H9 (cell line): Measurements from ENCODE around the gene RERE. TPM values are rescaled to one million over a fixed set of nuclear protein-coding genes. Genes with fewer than 3 reads are reported as not detected.

Experiments
- DNase-seq: peaks from one replicate; pipeline ENCODE4 v3.0.0-alpha.2; 2017
- H2AFZ ChIP-seq: one replicate; pipeline ENCODE4 v1.6.1; 2013; ENCODE audit warnings: mild to moderate bottlenecking, low read length, control low read depth, moderate library complexity
- H2AK5ac ChIP-seq: 2 replicates; pipeline ENCODE4 v1.6.1; 2013; ENCODE audit warnings: low read length, control low read depth, mixed read lengths; ENCODE audit not compliant: insufficient read length
- H2BK120ac ChIP-seq: one replicate; pipeline ENCODE4 v1.6.1; 2013; ENCODE audit warnings: low read depth, mild to moderate bottlenecking, low read length, control low read depth, inconsistent platforms; ENCODE audit not compliant: poor library complexity, severe bottlenecking
- H2BK12ac ChIP-seq: 2 replicates; pipeline ENCODE4 v1.6.1; 2013; ENCODE audit warnings: low read length, control low read depth, mixed read lengths, low read depth; ENCODE audit not compliant: insufficient read length
- H2BK15ac ChIP-seq: 2 replicates; pipeline ENCODE4 v1.6.1; 2013; ENCODE audit warnings: low read depth, low read length, control low read depth
- H2BK20ac ChIP-seq: one replicate; pipeline ENCODE4 v1.6.1; 2013; ENCODE audit warnings: low read depth, mild to moderate bottlenecking, low read length, control low read depth, inconsistent platforms; ENCODE audit not compliant: poor library complexity, severe bottlenecking
- H2BK5ac ChIP-seq: 2 replicates; pipeline ENCODE4 v1.6.1; 2013; ENCODE audit warnings: low read length, control low read depth, mixed read lengths; ENCODE audit not compliant: insufficient read length
- H3K14ac ChIP-seq: 2 replicates; pipeline ENCODE4 v1.6.1; 2013; ENCODE audit warnings: low read length, control low read depth; ENCODE audit not compliant: insufficient read depth
- H3K18ac ChIP-seq: 2 replicates; pipeline ENCODE4 v1.6.1; 2013; ENCODE audit warnings: low read depth, mild to moderate bottlenecking, mixed read lengths, low read length, control low read depth; ENCODE audit not compliant: insufficient read length
- H3K23ac ChIP-seq: 2 replicates; pipeline ENCODE4 v1.6.1; 2013; ENCODE audit warnings: low read length, control low read depth, mixed read lengths, low read depth; ENCODE audit not compliant: insufficient read length
- H3K23me2 ChIP-seq: 2 replicates; pipeline ENCODE4 v1.6.1; 2013; ENCODE audit warnings: low read depth, mild to moderate bottlenecking, mixed read lengths, low read length, control low read depth; ENCODE audit not compliant: insufficient read length, poor library complexity, severe bottlenecking
- H3K27ac ChIP-seq: 2 replicates; pipeline ENCODE4 v1.5.1; 2013; ENCODE audit warnings: low read length, control low read depth, mixed read lengths, low read depth; ENCODE audit not compliant: insufficient read length
- H3K27me3 ChIP-seq: 2 replicates; pipeline ENCODE4 v1.6.1; 2013; ENCODE audit warnings: low read length, control low read depth, inconsistent platforms; ENCODE audit not compliant: insufficient read depth
- H3K4ac ChIP-seq: 2 replicates; pipeline ENCODE4 v1.6.1; 2013; ENCODE audit warnings: low read depth, mild to moderate bottlenecking, control low read depth, inconsistent platforms, low read length, moderate library complexity
- H3K4me1 ChIP-seq: 2 replicates; pipeline ENCODE4 v1.6.1; 2013; ENCODE audit warnings: low read length, control low read depth, inconsistent platforms; ENCODE audit not compliant: insufficient read depth
- H3K4me2 ChIP-seq: 2 replicates; pipeline ENCODE4 v1.6.1; 2013; ENCODE audit warnings: low read length, control low read depth, mixed read lengths; ENCODE audit not compliant: insufficient read length, insufficient read depth
- H3K56ac ChIP-seq: 2 replicates; pipeline ENCODE4 v1.6.1; 2013; ENCODE audit warnings: low read depth, mild to moderate bottlenecking, mixed read lengths, low read length, control low read depth; ENCODE audit not compliant: insufficient read length
- H3K79me1 ChIP-seq: 2 replicates; pipeline ENCODE4 v1.6.1; 2013; ENCODE audit warnings: low read depth, mild to moderate bottlenecking, moderate library complexity, low read length, control low read depth, inconsistent platforms; ENCODE audit not compliant: insufficient read depth, poor library complexity, severe bottlenecking
- H3K79me2 ChIP-seq: 2 replicates; pipeline ENCODE4 v1.6.1; 2013; ENCODE audit warnings: low read length, control low read depth, inconsistent platforms; ENCODE audit not compliant: insufficient read depth
- H3K9ac ChIP-seq: 2 replicates; pipeline ENCODE4 v1.6.1; 2013; ENCODE audit warnings: low read length, control low read depth, mixed read lengths; ENCODE audit not compliant: insufficient read length; ENCODE audit errors: extremely low read depth
- H3K9me3 ChIP-seq: one replicate; pipeline ENCODE4 v1.6.1; 2013; ENCODE audit warnings: low read depth, low read length, inconsistent platforms; ENCODE audit not compliant: control insufficient read depth
- H3T11ph ChIP-seq: one replicate; pipeline ENCODE4 v1.6.1; 2013; ENCODE audit warnings: mild to moderate bottlenecking, low read length, control low read depth, inconsistent platforms
- H4K20me1 ChIP-seq: one replicate; pipeline ENCODE4 v1.6.1; 2013; ENCODE audit not compliant: control insufficient read depth, insufficient read length, insufficient read depth
- H4K5ac ChIP-seq: 2 replicates; pipeline ENCODE4 v1.6.1; 2013; ENCODE audit warnings: low read depth, mild to moderate bottlenecking, mixed read lengths, low read length, control low read depth; ENCODE audit not compliant: insufficient read length
- H4K8ac ChIP-seq: replicated peaks from 2 replicates; pipeline ENCODE4 v1.6.1; 2013; ENCODE audit warnings: low read length, control low read depth, mixed read lengths, low read depth; ENCODE audit not compliant: insufficient read length
- H4K91ac ChIP-seq: 2 replicates; pipeline ENCODE4 v1.6.1; 2013; ENCODE audit warnings: low read depth, mild to moderate bottlenecking, moderate library complexity, mixed read lengths, low read length, control low read depth; ENCODE audit not compliant: insufficient read length
- H3K27ac Mint-ChIP-seq, 3 experiments: 2 replicates in 2 of 3; 3 replicates in 1 of 3; pipeline ENCODE4 v1.8.0; 2020 to 2021; ENCODE audit warnings: mixed read lengths in 3 of 3, mild to moderate bottlenecking in 1 of 3, moderate library complexity in 1 of 3
- H3K27me3 Mint-ChIP-seq: 2 replicates; pipeline ENCODE4 v1.8.0; 2021; ENCODE audit warnings: low read depth, mild to moderate bottlenecking, moderate library complexity, mixed read lengths
- H3K36me3 Mint-ChIP-seq, 3 experiments: 2 replicates in 2 of 3; 3 replicates in 1 of 3; pipeline ENCODE4 v1.8.0; 2020 to 2021; ENCODE audit warnings: low read depth in 3 of 3, mixed read lengths in 3 of 3; ENCODE audit not compliant: insufficient read depth in 1 of 3
- H3K4me1 Mint-ChIP-seq, 2 experiments: 2 replicates each; pipeline ENCODE4 v1.8.0; 2020; ENCODE audit warnings: mixed read lengths in 2 of 2
- H3K4me3 Mint-ChIP-seq, 2 experiments: 2 replicates in 1 of 2; 3 replicates in 1 of 2; pipeline ENCODE4 v1.8.0; 2020 to 2021; ENCODE audit warnings: mild to moderate bottlenecking in 2 of 2, mixed read lengths in 2 of 2, moderate library complexity in 1 of 2
- H3K9me3 Mint-ChIP-seq, 2 experiments: 2 replicates in 1 of 2; 3 replicates in 1 of 2; pipeline ENCODE4 v1.8.0; 2020; ENCODE audit warnings: mild to moderate bottlenecking in 2 of 2, mixed read lengths in 2 of 2, moderate library complexity in 1 of 2
- CTCF ChIP-seq: fragments of 200-600 bp; sonication (generic); conservative IDR thresholded peaks from 3 replicates; pipeline ENCODE4 v1.8.0; 2021; ENCODE audit warnings: antibody characterized with exemption, mild to moderate bottlenecking
- WGBS: extraction: QIAGEN DNeasy Blood & Tissue Kit; methylation state at CpG from one replicate; pipeline ENCODE4 v1.1.7; 2013; ENCODE audit warnings: missing lambda C conversion rate, low lambda C conversion rate, mixed read lengths; ENCODE audit not compliant: insufficient read length; ENCODE audit errors: extremely low coverage; 5-methylcytosine and 5-hydroxymethylcytosine counted together
- total RNA-seq: library from RNA; stranded (reverse); gene quantifications from 2 replicates; pipeline ENCODE4 v1.2.1, GENCODE V29; 2021

RERE gene
- total RNA-seq, 1 experiment from 2014 or later = 103 TPM

GRCh38 chr1:8681911-8682310, 135.5 kb downstream of the RERE start:
- H2BK20ac ChIP-seq = no peak overlapping the region

More at GRCh38 chr1:8681911-8682310, 135.5 kb downstream of the RERE start:
- Mint-ChIP-seq H3K36me3 (no peaks in the 10 kb centered on the region; a peak in 1 of 7 replicates), H3K4me3 (no peak overlapping the region), H3K9me3 (no peaks in the 10 kb centered on the region), H3K27me3 (no peaks in the 10 kb centered on the region), H3K27ac (peak overlapping the region in 1 of 3 experiments; percentile 37; a peak in 1 of 7 replicates), H3K4me1 (peaks cover 36 to 41% of the 10 kb centered on the region in 2 experiments)
- H3K27ac ChIP-seq = no peak overlapping the region
- WGBS = no CpG with 5 or more reads among the region's 1 CpG
- H2AK5ac ChIP-seq = no peak overlapping the region
- no peak overlapping the region for H2BK5ac ChIP-seq
- no peaks in the 10 kb centered on the region for H3K9me3 ChIP-seq
- no peak overlapping the region for H3K18ac ChIP-seq
- H2BK15ac ChIP-seq = no peak overlapping the region
- peaks cover 8% of the 10 kb centered on the region for H3K79me1 ChIP-seq
- H3K79me2 ChIP-seq = peaks cover 61% of the 10 kb centered on the region; the same call in 1 of the 2 replicates
- no peak for DNase-seq
- peaks cover 11% of the 10 kb centered on the region; the same call in 1 of the 2 replicates for H3K4me1 ChIP-seq
- H3K23me2 ChIP-seq = no peaks in the 10 kb centered on the region
- H4K8ac ChIP-seq = no peak overlapping the region
- no peak overlapping the region for H3K14ac ChIP-seq
- no peak overlapping the region for H2BK120ac ChIP-seq
- no peak overlapping the region for H4K91ac ChIP-seq
- no peaks in the 10 kb centered on the region for H4K20me1 ChIP-seq
- no peak for TF ChIP-seq CTCF
- H2AFZ ChIP-seq = no peak overlapping the region
- H2BK12ac ChIP-seq = no peak overlapping the region
- no peak overlapping the region for H3K4ac ChIP-seq
- H3K56ac ChIP-seq = no peak overlapping the region
- no peak overlapping the region for H4K5ac ChIP-seq
- no peak overlapping the region for H3K9ac ChIP-seq
- H3K27me3 ChIP-seq = no peaks in the 10 kb centered on the region
- no peak overlapping the region for H3K4me2 ChIP-seq
- no peak overlapping the region for H3T11ph ChIP-seq
- no peak overlapping the region for H3K23ac ChIP-seq
